ENCODE measurements around the gene DIRAS1.
"Not testable (repeated sequence)": the region's sequence is repeated elsewhere in the genome, so short reads cannot be mapped to it uniquely, and the experiment has no call there.

DIRAS1 gene

GRCh38 chr19:2690856-2691255 is 30.3 kb downstream of the DIRAS1 start:
- DNase-seq (ENCODE audit: low read depth): no peak
- H3K4me3 ChIP-seq (ENCODE audit: low read depth, low read length): no peak overlapping the region
- in situ Hi-C loops (cut with HindIII; ENCODE audit: low sequenced_read_pairs): no loop called here
- no peak for TF ChIP-seq CTCF (IDR thresholded peaks at IDR 0.05; ENCODE audit: low read depth, low read length, missing control alignments)

- in situ Hi-C loops (cut with HindIII; ENCODE audit: low sequenced_read_pairs): no loop called here
- DNase-seq (ENCODE audit: low read depth): no peak
- no peak overlapping the region for H3K4me3 ChIP-seq (ENCODE audit: low read depth, low read length)
- no peak for TF ChIP-seq CTCF (IDR thresholded peaks at IDR 0.05; ENCODE audit: low read depth, low read length, missing control alignments)
Observed at GRCh38 chr19:2686360-2686759, 34.8 kb downstream of the DIRAS1 start.

- DNase-seq (ENCODE audit: low read depth): no peak
- in situ Hi-C loops (cut with HindIII; ENCODE audit: low sequenced_read_pairs): no loop called here
- no peak overlapping the region for H3K4me3 ChIP-seq (ENCODE audit: low read depth, low read length)
- no peak for TF ChIP-seq CTCF (IDR thresholded peaks at IDR 0.05; ENCODE audit: low read depth, low read length, missing control alignments)
Observed at GRCh38 chr19:2685204-2685704, 35.9 kb downstream of the DIRAS1 start.

- in situ Hi-C loops (cut with HindIII; ENCODE audit: low sequenced_read_pairs): no loop called here
- no peak for TF ChIP-seq CTCF (IDR thresholded peaks at IDR 0.05; ENCODE audit: low read depth, low read length, missing control alignments)
- DNase-seq (ENCODE audit: low read depth): no peak
- H3K4me3 ChIP-seq (ENCODE audit: low read depth, low read length): no peak overlapping the region
Observed at GRCh38 chr19:2683430-2684003, 37.7 kb downstream of the DIRAS1 start.

GRCh38 chr19:2680808-2681207 is 40.4 kb downstream of the DIRAS1 start:
- in situ Hi-C loops (cut with HindIII; ENCODE audit: low sequenced_read_pairs): no loop called here
- no peak overlapping the region for H3K4me3 ChIP-seq (ENCODE audit: low read depth, low read length)
- no peak for DNase-seq (ENCODE audit: low read depth)
- no peak for TF ChIP-seq CTCF (IDR thresholded peaks at IDR 0.05; ENCODE audit: low read depth, low read length, missing control alignments)

GRCh38 chr19:2679439-2679838 is 41.7 kb downstream of the DIRAS1 start:
- H3K4me3 ChIP-seq (ENCODE audit: low read depth, low read length): no peak overlapping the region
- no peak for DNase-seq (ENCODE audit: low read depth)
- in situ Hi-C loops (cut with HindIII; ENCODE audit: low sequenced_read_pairs): no loop called here
- TF ChIP-seq CTCF (IDR thresholded peaks at IDR 0.05; ENCODE audit: low read depth, low read length, missing control alignments): no peak

GRCh38 chr19:2678948-2679347 is 42.2 kb downstream of the DIRAS1 start:
- H3K4me3 ChIP-seq (ENCODE audit: low read depth, low read length); in situ Hi-C loops (cut with HindIII; ENCODE audit: low sequenced_read_pairs); DNase-seq (ENCODE audit: low read depth): not testable (repeated sequence)

All from astrocyte of the cerebellum (primary cell).